ENCODE results near the gene SRPK1.

- TF ChIP-seq CTCF (IDR thresholded peaks at IDR 0.05; ENCODE audit: low read length) (no peak), EZH2phosphoT487 (IDR thresholded peaks at IDR 0.05; ENCODE audit: low read length) (no peak), EZH2 (optimal IDR thresholded peaks at IDR 0.05; ENCODE audit: low read depth, low read length) (no peak)
These were observed 115.7 kb downstream of the SRPK1 start, which contains the start of gene LHFPL5 for GRCh38 chr6:35804996-35805736.
